Occipital lobe (tissue), 2 donors: ENCODE data around the gene BAHCC1. TPM values are rescaled to one million over a fixed set of nuclear protein-coding genes. Genes with fewer than 3 reads are reported as not detected.

Experiments used
- DNase-seq: peaks from one replicate; lab custom pipeline; 2025; lab: John Stamatoyannopoulos, UW
- total RNA-seq: library from RNA; depleted of rRNA; stranded (reverse); fragments of >200 nt; gene quantifications from one replicate; pipeline ENCODE4 v1.2.3, GENCODE V29; 2014

The BAHCC1 gene
- total RNA-seq, 1 donor from 2014 or later: 7.6 TPM

DNA sequence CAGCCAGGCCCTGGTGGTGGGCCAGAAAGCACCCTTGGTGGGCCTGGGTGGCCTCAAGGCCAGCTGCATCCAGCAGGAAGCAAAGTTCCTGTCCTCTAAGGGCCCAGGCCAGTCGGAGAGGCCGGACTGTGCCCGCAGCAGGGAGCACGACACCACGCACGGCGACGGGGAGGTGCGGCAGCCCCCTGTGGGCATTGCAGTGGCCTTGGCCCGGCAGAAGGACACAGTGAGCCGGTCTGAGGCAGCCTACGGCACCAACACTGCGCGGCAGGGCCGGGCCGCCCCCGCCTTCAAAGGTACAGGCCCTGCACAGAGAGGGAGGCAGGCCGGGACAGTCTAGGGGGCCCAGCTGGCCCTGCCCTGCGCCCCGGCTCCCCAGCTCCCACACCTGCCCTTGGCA lies 48.0 kb downstream of the BAHCC1 start:
- DNase-seq: no peak

DNA sequence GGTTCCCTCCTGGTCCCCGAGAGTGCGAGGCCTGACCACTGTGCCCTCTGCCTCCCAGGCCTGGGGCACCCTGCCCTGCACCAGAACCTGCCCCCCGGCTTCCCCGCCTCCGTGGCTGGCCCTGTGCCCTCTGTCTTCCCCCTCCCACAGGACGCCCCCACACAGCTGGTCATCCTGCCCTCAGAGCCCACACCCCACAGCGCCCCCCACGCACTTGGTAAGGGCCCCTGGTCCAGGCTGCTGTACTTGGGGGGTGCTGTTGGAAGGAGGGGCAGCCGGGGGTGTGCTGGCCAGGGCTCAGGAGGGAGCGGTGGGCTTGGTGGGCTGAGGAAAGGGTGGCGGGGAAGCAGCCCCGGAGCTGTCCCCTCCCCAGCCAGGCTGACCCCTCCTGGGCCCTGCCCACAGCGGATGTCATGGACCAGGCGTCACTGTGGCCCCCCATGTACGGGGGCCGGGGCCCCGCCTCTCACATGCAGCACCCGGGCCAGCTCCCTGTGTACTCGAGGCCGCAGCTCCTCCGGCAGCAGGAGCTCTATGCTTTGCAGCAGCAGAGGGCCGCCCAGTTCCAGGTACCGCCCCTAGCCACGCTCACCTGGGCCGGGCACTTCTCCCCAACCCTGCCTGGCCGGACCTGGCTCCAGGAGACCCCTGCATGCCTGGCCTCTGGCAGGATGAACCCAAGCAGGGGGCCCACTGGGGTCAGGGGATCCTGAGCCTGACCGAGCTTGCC lies 49.5 kb downstream of the BAHCC1 start:
- DNase-seq: no peak

DNA sequence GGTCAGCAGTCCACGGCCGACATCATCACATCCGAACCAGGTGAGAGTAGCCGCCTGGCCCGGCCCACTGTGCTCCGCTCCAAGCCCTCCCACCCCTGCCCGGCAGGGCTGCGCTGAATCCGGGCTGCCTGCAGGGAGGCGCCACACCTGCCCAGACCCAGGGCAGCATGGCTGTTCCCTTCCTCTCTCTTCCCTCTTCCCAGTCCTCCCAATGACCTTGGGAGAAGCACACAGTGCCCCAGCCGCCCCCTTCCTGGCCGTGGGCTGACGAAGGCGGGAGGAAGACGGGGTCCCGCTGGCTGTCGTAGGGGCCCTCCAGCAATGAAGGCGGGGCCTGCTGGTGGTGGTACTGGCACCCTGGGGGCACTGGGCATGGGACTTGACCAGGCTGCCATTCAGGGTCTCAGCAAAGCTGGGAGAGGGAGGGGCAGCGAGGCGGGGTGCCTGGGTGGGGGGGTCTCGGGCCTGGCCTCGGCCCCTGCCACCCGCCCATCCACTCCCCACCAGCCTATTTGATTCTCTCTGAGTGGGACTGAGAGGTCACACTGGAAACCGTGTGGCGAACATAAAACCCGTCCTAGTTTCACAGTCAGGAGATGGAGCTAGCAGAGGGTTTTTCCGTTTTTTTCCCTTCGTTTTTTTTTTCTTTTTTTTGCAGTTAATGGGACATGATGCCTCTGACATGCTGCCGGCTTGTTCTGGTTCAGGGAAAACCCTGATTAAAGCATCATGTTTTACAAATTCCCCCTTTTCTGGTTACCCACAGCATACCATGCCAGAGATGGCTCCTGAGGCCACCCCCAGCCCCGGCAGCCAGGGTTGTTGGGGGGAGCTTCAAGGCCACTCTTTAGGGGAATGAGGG lies 50.6 kb downstream of the BAHCC1 start:
- DNase-seq: no peak

DNA sequence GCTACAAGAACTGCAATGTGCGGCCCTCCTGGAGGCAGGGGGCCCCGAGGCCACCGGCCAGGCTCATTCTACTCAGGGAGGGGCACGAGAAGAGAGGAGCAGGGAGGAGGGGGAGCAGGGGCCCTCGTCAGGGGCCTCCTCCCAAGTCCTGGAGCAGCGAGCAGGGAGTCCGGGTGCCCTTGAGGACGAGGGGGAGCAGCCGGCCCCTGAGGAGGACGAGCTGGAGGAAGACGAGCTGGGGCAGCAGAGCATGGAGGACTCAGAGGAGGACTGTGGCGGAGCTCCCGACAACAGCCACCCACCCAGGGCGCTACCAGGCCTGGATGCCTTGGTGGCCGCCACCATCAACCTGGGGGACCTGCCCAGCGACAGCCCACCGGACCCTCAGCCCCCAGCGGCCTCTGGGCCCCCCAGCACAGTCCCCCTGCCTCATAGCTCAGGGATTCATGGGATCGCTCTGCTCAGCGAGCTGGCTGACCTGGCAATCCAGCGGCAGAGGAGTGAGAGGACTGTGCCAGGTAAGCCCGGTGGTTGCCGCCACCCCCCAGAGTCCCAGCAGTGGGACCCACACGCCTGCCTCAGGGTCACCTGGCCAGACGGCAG lies 52.2 kb downstream of the BAHCC1 start:
- DNase-seq: no peak

DNA sequence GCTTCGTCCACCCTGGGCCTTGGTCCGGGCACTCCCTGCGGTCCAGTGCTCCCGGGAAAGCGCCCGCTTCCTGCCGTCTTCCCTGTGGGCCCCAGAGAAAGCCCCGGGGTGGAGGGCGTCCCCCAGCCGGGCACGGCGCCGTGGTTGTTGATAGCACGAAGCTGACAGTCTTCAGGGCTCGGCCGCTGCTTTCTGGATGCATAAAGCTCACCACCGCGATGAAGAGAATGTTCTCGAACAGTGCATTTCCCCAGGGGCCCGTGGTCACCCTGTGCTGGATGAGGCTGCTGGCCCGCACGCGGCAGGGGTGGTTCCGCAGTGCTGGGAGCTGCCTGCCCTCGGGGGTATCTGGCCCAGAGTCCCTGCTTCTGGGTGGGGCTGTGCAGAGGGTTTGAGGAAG lies 53.2 kb downstream of the BAHCC1 start:
- DNase-seq: no peak

DNA sequence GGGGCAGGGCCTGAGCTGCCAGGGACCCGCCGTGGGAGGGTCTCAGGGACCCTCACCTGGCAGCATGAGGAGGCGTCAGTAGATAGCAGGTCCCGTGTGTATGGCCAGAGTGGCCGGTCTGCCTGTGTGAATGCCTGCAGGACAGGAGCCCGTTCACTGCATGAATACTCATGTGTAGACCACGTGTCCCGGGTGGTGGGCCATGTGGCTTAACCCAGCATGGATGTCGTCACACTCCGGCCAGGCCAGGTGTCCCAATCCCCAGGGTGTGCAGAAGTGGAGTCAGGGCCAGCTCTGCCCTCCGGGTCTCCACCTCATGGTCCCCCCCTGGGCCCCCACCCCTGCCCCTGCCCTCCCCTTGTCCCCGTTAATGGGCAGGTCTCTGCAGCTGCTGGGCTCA lies 53.7 kb downstream of the BAHCC1 start:
- no peak for DNase-seq

DNA sequence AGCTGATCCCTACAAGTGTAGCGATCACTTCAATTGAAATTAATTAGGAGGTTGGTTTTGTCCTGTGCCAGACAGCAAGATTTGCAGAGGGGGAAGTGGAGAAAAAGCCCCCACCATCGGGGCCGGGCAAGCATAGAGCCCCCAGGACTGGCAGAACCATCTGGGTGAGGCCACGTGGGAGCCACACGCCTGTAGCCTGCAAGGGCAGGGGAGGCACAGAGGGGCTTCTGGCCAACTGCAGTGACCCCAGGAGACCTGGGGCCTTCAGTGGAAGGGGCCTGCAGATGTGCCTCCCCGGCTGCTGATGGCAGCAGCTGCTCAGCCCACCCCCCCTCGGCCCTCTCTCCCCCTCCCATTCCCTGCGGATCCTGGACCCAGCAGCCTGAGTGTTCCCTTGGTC lies 54.1 kb downstream of the BAHCC1 start:
- DNase-seq: no peak

DNA sequence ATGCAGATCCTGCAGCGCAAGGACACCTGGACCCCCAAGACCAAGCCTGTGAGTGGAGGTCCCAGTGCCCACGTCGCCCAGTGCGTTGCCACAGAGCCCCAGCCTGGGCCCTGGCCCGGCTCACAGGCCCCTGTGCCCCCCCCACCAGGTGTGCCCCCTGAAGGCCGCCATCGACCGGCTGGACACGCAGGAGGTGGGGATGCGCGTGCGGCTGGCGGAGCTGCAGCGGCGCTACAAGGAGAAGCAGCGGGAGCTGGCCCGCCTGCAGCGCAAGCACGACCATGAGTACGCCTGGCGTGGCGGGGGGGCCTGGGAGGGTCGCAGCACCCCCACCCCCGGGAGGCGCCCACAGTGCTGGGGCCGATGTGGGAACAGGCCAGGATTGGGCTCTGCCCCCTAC lies 56.6 kb downstream of the BAHCC1 start:
- no peak for DNase-seq

DNA sequence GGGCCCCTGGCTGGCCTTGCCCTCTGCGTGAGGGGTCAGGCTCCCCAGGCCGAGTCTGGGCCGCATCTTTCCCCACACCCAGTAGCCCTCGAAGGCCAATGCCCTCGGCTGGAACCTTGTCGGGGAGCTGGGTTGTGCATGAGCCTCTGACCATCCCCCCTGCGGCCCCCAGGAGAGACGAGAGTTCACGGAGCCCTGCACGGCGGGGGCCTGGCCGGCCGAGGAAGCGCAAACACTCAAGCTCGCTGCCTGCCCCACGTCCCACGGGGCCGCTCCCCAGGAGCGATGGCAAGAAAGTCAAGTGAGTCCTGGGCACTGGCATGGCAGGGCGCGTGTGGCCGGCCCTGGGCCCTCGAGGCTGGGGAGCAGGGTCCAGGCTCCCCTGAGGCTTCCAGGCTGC lies 57.3 kb downstream of the BAHCC1 start:
- no peak for DNase-seq

DNA sequence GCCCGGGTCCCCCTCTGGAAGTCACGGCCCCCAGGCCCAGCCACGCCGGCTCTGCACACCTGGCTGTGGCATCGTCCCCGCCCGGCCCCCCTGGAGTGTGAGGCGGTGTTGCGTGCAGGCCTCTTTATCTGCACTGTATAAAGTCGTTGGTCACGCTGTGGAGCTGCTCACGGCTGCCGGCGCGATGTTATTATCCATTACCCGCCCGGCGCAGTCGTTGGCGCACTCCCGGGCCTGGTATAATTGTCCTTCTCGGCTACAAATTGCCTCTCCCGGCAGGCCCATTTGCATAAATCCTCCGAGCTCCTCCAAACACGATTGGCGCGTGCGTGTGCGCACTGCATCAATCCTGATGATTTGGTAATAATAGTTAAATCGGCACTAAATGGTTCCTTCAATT lies 57.8 kb downstream of the BAHCC1 start:
- DNase-seq: no peak

DNA sequence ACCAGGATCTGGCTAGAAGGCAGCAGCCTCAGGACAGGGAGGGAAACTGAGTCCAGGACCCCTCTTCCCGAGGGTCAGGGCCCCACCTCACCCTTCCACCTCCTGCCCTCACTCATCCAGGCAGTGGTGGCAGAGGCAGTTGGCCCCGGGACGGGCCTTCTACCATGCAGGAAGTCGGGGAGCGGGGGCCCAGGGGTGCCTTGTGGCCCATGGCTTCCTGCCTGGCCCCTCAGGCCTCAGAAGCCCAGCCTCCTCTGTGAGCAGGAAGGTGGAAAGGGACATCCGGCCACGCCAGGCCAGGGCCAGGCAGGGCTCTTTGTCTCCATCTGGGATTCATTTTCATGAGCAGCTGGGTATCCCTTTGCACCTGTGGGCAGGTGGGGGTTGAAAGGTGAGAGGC lies 58.5 kb downstream of the BAHCC1 start:
- no peak for DNase-seq

DNA sequence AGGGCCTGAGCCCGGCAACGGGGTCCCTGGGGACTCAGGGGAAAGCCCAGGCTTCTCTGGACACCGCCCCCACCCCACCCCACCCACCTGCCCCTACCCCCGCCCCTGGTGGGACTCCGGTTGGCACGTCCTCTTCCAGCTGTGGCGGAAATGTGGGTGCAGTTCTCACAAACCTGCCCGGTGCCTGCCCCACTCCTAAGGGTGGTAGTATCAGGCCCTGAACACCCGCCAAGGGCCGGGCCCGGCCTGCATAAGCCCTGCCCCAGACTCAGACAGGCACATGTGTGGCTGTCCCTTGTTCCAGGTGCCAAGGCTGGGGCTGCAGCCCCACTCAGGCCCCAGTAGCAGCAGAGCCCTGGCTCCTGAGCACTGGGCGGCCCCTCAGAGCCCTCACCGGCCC lies 59.2 kb downstream of the BAHCC1 start:
- no peak for DNase-seq

DNA sequence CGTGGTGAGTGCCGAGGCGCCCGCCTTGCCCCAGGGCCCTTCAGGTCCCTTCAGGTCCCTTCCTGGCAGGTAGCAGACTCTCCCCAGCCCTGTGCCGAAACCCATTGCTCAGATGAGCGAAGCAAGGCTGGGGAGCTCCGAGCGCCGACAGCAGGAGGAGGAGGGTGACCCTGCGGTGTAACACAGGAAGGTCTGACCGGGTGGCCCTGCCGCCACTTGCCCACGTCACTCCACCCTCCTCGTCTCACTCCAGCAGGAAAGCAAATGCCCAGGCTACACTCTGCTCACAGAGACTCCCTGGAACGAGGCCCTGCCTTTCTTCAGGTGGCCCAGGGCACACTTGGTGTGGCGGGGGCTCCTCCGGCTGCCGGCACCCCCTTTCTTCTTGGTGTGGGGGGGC lies 60.1 kb downstream of the BAHCC1 start:
- DNase-seq: no peak

DNA sequence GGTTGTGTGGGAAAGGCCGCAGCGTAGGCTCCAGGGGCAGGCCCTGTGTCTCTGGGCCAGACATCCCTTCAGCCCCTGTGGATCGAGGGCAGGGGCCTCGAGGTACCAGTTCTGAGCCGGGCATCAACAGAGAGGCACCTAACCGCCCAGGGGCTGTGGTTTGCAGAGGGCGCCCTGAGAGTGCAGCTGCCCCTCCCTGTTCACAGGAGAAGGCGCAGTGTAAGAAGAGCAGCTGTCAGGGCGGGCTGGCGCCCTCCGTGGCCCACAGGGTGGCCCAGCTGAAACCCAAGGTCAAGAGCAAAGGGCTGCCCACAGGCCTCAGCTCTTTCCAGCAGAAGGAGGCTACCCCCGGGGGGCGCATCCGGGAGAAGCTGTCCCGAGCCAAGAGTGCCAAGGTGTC lies 60.8 kb downstream of the BAHCC1 start:
- DNase-seq: no peak

DNA sequence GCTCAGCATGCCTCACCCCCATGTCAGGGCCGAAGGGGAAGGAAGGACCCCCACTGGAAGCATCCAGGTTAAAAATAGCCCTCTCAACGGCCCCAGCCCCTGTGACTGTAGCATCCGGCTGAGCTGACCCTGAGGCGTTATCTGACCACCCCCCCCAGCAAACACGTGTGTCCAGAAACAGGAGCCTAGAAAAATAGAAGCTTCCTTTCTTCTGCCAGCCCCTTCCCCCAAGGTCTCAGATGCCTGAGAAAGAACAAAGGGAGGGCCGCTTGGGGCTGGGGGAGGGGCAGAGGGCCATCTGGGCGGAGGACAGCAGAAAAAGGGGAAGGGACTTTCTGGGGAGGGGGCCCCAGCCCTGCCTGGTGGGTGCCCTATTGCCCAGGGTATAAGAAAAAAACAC lies 61.5 kb downstream of the BAHCC1 start:
- no peak for DNase-seq

DNA sequence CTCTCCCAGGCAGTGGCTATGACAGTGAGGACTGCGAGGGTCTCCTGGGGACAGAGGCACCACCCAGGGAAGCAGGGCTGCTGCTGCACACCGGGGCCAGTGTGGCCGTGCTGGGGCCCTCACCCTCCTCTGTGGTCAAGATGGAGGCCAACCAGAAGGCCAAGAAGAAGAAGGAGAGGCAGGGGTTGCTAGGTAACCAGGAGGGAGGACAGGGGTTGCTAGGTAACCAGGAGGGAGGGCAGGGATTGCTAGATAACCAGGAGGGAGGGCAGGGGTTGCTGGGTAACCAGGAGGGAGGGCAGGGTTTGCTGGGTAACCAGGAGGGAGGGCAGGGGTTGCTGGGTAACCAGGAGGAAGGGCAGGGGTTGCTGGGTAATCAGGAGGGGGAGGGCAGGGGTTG lies 62.1 kb downstream of the BAHCC1 start:
- no peak for DNase-seq

DNA sequence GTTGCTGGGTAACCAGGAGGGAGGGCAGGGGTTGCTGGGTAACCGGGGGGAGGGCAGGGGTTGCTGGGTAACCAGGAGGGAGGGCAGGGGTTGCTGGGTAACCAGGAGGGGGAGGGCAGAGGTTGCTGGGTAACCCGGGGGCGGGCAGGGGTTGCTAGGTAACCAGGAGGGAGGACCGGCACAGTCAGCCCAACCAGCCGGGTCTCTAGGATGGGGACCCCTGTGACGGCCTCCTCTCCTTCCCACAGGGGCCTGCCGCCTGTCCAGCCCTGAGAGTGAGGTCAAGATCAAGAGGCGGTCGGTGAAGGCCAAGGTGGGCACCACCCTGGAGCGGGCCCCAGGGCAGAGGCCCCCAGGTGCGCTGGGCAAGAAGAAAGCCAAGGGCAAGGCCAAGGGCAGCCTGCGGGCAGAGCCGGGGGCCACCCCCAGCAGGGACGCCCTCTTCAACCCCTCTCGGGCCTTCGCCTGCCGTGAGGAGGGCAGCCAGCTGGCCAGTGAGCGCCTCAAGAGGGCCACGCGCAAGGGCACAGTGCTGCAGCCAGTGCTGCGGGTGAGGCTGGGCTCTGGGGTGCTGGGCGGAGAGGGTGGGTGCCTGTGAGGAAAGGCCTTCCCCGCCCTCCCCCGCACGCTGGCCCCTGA lies 62.8 kb downstream of the BAHCC1 start:
- DNase-seq: no peak

DNA sequence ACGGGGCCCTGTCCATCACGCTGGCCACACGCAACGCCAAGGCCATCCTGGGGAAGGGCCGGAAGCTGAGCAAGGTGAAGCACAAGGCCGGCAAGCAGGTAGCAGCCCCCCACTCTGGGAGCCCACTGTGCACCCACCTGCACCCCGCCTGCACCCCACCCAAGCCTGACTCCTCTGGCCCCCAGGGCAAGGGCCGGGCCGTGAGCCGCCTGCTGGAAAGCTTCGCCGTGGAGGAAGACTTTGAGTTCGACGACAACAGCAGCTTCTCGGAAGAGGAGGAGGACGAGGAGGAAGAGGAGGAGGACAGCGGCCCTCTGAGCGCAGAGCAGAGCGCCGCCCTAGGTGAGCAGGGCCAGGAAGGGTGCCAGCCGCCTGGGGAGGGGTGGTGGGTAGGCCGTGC lies 63.4 kb downstream of the BAHCC1 start:
- no peak for DNase-seq

DNA sequence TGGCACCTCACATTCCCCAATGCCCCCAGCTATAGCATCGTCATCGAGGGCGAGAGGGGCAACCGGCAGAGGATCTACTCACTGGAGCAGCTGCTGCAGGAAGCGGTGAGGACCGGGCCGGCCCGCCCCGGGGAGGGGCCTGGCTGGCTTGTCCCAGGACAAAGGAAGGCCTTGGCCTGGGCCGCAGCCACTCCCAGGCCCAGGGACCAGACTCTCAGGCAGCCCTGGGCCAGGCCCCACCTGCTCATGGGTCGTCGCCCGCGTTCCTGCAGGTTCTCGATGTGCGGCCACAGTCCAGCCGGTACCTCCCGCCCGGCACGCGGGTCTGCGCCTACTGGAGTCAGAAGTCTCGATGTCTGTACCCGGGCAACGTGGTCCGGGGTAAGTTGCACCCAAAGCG lies 64.0 kb downstream of the BAHCC1 start:
- DNase-seq: no peak

DNA sequence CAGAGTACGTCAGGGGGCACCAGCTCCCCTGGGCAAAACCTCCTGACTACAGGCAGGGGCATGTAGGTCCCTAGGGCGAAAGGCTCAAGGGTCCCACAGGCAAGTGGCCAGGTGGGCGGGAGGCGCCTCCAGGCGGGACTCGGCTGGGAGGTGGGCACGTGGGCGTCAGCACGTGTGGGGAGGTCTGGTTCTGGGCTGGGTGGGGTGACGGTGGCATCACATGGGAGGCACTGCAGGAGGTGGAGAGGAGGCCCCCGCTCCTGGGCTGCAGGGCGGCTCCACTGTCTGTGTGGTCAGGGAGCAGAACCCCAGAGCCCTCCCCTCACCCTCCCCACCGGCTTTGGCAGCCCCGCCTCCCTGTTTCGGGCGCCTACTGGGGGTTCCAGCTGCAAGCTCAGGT lies 64.6 kb downstream of the BAHCC1 start:
- no peak for DNase-seq

DNA sequence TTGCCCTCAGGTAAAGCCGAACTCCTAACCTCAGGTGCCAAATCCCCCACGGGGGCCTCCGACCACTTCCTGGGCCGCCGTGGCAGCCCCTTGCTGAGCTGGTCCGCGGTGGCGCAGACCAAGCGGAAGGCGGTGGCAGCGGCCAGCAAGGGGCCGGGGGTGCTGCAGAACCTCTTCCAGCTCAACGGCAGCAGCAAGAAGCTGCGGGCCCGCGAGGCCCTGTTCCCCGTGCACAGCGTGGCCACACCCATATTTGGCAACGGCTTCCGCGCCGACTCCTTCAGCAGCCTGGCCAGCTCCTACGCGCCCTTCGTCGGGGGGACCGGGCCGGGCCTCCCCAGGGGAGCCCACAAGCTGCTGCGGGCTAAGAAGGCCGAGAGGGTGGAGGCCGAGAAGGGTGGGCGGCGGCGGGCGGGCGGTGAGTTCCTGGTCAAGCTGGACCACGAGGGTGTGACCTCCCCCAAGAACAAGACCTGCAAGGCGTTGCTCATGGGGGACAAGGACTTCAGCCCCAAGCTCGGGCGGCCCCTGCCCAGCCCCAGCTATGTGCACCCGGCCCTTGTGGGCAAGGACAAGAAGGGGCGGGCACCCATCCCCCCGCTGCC lies 65.7 kb downstream of the BAHCC1 start:
- no peak for DNase-seq
